Central memory CD4-positive, alpha-beta T cell (primary cell): ENCODE measurements around the gene SEC24B.
A peak's percentile ranks its signal among the peaks of the same experiment; 100 is the strongest.

Experiments
- DNase-seq: peaks from one replicate; pipeline ENCODE4 v3.0.0; 2022
- total RNA-seq, 3 experiments: gene quantifications; one replicate each; lab custom pipeline; 2026; lab: John Stamatoyannopoulos, UW

The SEC24B gene
- total RNA-seq, result 71.9 to 105 (median 85.5) reads per million in 3 experiments

GRCh38 chr4:109433205-109434006, at the start of gene SEC24B:
Gene SEC24B (plus strand): TSS chr4:109433815. CDS start chr4:109433870, 55 bp downstream.
- DNase-seq, result peak; percentile 89

- no peak for DNase-seq
Measured at GRCh38 chr4:109383823-109384222, 49.8 kb upstream of the SEC24B start.

DNA sequence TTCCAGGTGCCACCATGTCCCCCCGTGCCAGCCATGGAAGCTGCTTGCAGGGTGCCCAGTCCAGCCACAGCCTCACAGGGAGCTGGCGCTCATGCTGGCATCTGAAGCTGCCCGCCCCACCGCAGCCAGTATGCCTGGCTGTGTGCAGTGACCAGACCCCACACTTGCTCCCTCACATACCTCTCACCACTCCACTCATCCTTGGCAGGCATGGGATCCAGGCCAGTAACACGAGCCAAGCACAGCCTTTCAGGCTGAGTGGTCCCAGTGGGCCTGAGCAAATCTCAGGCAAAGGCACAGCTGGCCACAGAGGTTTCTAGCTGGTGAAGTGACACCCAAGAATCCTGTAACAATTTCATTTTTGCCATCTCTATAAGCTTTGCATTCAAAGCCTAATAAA, 48.4 kb upstream of the SEC24B start:
- no peak for DNase-seq

- DNase-seq, result no peak
Measured at GRCh38 chr4:109389369-109390114, 44.1 kb upstream of the SEC24B start.

DNA sequence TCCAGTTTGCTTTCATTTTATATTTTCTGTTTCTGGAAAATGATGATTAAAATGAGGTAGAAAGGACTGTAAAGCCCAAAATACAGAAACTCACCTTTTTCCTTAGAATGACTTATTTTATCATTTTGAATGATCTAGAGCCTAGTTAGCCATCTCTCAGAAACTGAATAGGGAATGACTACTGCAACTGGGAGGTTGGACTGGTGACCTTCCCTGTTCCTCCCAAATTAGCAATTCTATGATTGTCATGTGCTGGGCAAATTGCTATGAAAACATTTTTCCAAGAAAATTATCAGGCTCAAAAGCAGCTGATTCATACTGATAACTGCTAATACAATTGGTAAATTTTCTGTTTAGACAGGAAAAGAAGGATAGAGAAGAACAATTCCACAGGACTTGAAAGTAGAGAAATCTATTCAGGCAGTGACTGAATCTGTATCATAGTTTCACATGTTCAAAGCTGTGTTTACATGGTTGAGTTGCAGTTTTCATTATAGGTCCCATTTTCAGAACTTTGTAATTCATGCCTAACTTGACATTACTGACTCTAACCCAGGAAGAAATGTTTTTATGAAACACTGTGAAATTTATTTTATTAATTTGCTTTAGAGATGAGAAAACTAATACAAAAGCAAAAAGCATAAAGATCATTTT, 43.4 kb upstream of the SEC24B start:
- no peak for DNase-seq

DNA sequence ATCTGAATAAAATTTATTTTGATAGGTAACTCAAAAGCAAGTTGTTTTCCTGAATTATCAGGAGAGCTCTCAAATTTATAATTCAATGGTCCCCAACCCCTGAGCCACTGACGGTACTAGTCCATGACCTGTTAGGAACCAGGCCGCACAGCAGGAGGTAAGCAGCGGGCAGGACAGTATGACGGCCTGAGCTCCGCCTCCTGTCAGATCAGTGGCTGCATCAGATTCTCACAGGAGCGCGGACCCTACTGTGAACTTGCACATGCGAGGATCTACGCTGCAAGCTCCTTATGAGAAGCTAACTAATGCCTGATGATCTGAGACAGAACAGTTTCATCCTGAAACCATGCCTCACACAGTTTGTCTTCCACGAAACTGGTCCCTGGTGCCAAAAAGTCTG, 37.9 kb upstream of the SEC24B start:
- DNase-seq, result no peak

DNA sequence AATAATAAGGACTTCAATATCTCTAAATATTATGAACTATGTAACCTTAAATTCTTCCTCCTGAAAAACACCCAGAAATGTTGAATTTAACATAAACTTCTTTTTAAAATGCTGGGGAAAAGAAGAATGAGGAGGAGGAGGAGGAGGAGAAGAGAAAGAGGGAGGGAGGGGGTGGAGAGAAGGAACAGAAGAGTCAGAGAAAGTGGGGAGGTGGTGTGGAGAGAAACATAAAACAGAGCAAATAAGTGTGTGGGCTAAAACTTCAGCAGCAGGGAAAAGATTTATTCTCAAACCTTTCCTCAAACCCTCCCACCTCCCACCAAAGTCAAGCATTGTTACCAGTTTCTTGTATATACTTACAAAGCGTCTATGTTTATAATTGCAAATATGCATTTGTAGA, 34.7 kb upstream of the SEC24B start:
- DNase-seq, result no peak

DNA sequence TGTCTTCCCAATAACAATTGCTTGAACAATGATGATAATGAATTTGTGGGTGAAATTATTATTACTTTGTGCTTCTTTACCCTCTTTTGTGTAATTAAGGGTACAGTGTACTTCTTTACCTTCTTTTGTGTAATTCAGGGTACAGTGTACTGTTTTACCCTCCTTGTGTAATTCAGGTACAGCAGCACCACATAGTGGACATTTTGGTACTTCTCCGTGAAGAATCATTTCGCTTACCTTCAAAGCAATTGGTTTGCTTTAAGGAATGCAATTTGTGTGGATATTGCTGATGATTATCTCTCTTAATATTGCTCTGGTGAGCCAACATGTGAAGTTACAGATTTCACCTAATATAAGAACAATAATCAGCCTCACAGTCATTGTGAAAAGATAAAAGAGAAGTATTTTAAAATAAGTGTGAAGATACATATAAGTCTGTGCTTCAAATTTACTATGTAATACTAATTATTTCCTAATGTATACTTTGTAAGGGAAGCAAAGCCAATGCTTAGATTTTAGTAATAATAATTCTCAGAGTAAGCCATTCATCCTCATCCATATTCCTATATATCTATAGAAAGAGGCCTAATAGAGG, 27.2 kb upstream of the SEC24B start:
- peak; percentile 19 for DNase-seq

DNA sequence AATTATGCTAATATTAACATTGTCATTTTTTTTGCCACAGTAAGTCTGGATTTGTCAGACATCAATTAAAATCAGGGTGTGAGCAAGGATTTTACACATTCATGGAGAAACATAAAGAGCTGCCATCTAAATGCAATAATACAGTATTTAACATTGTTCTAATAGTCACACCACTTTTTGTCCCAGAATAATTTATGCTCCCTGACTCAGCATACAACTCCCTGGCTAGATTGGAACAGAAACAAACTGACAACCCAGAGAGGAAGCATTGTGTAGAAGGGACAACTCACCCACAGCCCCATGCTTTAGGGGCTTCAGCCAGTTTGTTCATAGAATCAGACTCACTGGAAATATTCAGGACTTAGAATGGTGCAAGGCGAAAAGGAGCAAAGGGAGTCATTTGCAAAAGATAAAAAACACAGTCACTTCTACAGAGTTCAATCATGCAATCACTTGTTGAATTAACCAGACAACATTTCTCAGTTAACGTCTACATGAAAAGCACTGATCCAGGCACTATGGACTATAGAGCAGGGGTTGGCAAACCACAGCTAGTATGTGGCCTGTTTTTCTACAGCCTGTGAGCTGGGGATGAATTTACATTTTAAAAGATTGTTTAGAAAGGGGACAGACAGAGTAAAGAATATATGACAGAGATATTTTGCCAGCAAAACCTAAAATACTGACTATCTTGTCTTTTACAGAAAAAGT, 26.4 kb upstream of the SEC24B start:
- DNase-seq, result no peak

GRCh38 chr4:109408711-109409110, 24.9 kb upstream of the SEC24B start:
- no peak for DNase-seq

DNA sequence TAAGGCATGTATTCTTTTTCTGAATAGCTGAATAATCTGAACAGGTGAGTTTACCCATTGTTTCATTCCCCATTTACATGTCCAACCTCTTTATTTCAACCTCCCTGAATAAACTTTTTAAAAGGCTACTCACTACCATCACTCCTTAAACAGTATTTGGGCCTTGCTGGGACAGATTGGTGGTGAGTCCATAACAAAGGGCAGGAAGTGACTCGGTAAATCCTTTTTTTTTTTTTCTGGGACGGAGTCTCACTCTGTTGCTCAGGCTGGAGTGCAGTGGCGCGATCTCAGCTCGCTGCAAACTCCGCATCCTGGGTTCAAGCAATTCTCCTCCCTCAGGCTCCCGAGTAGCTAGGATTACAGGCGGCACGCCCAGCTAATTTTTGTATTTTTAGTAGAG, 23.4 kb upstream of the SEC24B start:
- DNase-seq, result no peak

DNA sequence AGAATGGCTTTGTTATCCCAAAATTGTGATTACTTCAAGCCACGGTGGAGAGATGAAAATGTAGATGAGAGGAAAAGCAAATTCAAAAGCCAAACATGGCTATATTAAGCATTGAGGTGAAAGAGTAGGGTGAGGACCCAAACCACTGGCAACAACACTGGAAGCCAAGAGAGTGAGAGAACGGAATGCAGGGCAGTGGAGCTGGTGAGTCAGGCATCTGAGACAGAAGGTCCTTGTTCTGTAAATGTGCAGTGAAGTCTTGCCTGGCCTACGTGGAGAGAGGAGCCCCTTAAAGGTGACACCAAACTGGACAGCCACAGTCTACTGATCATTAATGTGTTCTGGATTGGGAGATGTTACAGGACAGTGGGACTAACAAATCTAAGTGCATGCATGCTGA, 22.8 kb upstream of the SEC24B start:
- DNase-seq, result no peak

DNA sequence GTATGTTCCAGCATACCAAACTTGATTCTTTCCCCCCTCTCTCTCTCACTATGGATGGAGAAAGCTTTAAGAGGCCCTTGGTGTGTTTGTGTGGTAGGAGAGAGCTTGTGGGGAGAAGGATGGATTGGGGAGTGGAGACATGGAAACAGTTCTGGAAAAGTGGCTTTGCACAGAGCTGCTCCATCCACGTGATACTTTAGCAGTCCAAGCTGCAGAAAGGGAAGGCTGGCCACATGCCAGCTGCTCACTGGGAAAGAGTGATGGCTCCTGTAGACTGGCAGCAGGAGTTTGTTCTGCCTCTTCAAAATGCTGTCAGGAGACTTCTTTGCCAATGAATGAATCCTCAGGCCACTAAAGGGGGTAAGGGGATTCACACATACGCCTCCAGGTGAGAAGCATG, 21.7 kb upstream of the SEC24B start:
- DNase-seq, result no peak

GRCh38 chr4:109412776-109413175, 20.8 kb upstream of the SEC24B start:
- no peak for DNase-seq

GRCh38 chr4:109414938-109415337, 18.7 kb upstream of the SEC24B start:
- no peak for DNase-seq

- DNase-seq, result no peak
Measured at GRCh38 chr4:109418588-109418987, 15.0 kb upstream of the SEC24B start.

DNA sequence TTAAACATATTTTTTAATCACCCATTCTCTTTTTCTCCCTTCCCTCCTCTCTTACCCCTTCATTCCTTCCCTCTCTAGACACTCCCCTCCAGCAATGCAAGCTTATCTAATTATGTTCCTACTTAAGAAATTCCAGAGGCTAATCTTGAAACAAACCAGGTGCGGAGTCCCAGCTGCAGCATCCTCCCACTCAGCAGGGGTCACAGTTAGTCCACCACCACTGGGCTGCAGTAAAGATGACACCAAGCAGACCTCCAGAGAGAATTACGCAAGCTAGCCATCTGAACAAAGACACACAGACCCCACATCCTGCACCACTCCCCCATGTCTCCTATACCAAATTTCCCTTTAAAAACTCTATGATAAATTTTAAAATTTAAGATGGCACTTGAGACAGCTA, 13.9 kb upstream of the SEC24B start:
- DNase-seq, result no peak

- no peak for DNase-seq
Measured at GRCh38 chr4:109424093-109424841, 9.3 kb upstream of the SEC24B start.

DNA sequence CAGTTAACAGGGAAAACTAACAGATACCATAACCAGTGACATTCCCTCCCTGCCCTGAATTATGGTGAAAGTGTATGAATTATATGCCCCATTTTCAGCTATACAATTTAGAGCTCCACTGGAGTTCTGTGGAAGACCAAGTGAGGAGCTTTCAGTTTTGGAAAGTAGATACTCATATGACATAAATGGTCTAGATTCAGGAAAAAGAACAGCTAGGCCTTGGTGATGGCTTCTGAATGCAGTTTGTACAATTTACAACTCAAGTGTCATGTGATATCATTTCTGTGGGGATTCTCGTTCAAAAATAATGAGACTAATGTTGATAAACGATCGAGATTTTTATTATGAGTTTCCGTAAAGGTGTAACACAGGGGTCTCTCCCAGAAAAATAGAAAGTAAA, 8.2 kb upstream of the SEC24B start:
- no peak for DNase-seq

DNA sequence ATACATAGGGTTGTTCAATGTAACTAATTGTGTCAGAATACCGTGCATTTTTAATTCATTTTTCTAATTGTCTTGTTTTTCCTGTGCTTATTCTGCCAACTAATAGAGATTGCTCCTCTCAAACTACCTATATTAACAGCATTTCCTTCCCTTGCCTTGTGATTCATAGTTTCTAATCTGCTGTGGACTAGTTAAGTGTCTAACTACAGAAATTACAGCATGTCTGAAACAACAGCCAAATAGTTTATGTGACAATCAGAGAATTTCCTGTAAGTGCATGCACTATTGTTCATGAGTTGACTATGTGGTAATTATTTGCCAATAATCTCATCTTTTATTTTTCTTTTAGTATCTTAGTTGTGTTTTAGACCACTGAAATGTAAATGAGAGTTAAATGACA, 4.1 kb upstream of the SEC24B start:
- no peak for DNase-seq

DNA sequence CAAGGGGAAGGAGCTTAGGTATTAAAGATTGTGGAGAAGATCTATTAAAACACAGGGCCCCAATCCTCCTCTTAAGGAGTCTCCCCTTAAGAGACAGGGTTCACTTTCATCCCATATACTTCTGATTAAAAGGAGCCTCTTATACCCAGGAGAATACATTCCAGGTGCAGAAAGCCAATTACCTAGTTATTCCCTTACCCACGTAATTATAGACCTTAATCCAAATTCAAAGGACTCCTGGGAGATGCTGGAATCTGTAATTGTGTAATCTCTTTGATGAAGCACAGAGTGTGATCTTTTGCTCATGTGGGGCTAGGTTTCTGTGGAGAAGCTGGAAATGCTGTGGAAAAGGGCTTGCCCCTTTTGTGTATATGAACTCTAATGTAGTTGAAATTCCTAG, 1.4 kb upstream of the SEC24B start:
- DNase-seq, result no peak

DNA sequence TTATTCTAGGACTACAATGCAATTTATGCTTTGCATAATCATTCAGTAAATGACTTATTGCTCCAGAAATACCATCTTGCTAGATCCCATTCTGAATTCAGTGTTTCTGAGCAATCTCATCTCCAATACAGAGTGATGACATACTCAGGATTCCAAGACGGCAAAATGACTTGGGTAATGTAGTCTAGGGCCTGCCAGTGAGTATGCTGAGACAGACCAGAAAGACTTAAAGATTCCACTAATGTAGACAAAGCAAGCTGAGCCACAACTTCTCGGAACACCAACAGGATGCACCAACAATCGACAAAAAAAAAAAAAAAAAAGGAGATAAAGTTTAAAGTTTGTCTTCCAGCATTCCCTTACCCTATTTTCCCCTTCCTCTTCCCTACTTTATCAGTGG, 919 bp upstream of the SEC24B start:
- no peak for DNase-seq
